ENCODE measurements around the gene UIMC1. TPM values are rescaled to one million over a fixed set of nuclear protein-coding genes. Genes with fewer than 3 reads are reported as not detected.

The UIMC1 gene
- total RNA-seq, 1 experiment from 2014 or later: 53.0 TPM

- H3K4me1 ChIP-seq (ENCODE audit: insufficient read depth, low read length): no peaks in the 10 kb centered on the region; the same call in 1 of the 2 replicates
- no peak overlapping the region for H3K27ac ChIP-seq (ENCODE audit: insufficient read length, low read depth, low read length)
- H3K9me3 ChIP-seq (ENCODE audit: control insufficient read depth, low read depth, low read length): no peaks in the 10 kb centered on the region
- H2BK120ac ChIP-seq (ENCODE audit: low read depth, low read length, poor library complexity, severe bottlenecking): no peak overlapping the region
- no peak overlapping the region for H2AFZ ChIP-seq (ENCODE audit: low read length)
- H3K23ac ChIP-seq (ENCODE audit: insufficient read length, low read depth, low read length): no peak overlapping the region
- no peak overlapping the region for H3K4ac ChIP-seq (ENCODE audit: low read depth, low read length)
- H2AK5ac ChIP-seq (ENCODE audit: insufficient read length, low read length): no peak overlapping the region
- H3K9ac ChIP-seq (ENCODE audit: extremely low read depth, insufficient read length, low read length): no peak overlapping the region
- peaks cover 4% of the 10 kb centered on the region for H3K27me3 Mint-ChIP-seq (ENCODE audit: low read depth)
- H3K79me2 ChIP-seq (ENCODE audit: insufficient read depth, low read length): no peaks in the 10 kb centered on the region
- no peak for DNase-seq
- no peaks in the 10 kb centered on the region for H3K27me3 ChIP-seq (ENCODE audit: insufficient read depth, low read length)
- H4K91ac ChIP-seq (ENCODE audit: insufficient read length, low read depth, low read length): no peak overlapping the region
- H4K8ac ChIP-seq (replicated peaks; ENCODE audit: insufficient read length, low read depth, low read length): no peak overlapping the region
- no peak for TF ChIP-seq CTCF (conservative IDR thresholded peaks at IDR 0.05)
- H3K18ac ChIP-seq (ENCODE audit: insufficient read length, low read depth, low read length): no peak overlapping the region
- peak overlapping the region in 2 of 3 experiments; percentile 28 to 56; a peak in 3 of 7 replicates for H3K27ac Mint-ChIP-seq
- H3K36me3 Mint-ChIP-seq (ENCODE audit: insufficient read depth in 1 of 3, low read depth in 3 of 3): peaks cover 17 to 38% (median 19%) of the 10 kb centered on the region in 3 experiments; a peak in 6 of 7 replicates
- no peak overlapping the region for H3K4me3 Mint-ChIP-seq
- no peak overlapping the region for H2BK15ac ChIP-seq (ENCODE audit: low read depth, low read length)
- no peak overlapping the region for H4K5ac ChIP-seq (ENCODE audit: insufficient read length, low read depth, low read length)
- H4K20me1 ChIP-seq (ENCODE audit: control insufficient read depth, insufficient read depth, insufficient read length): no peaks in the 10 kb centered on the region
- no peak overlapping the region for H3K4me2 ChIP-seq (ENCODE audit: insufficient read depth, insufficient read length, low read length)
- H2BK12ac ChIP-seq (ENCODE audit: insufficient read length, low read depth, low read length): no peak overlapping the region
- H3K14ac ChIP-seq (ENCODE audit: insufficient read depth, low read length): no peak overlapping the region
- no CpG with 5 or more reads among the region's 7 CpGs for WGBS (ENCODE audit: extremely low coverage, insufficient read length, low lambda C conversion rate)
- no peaks in the 10 kb centered on the region for H3K79me1 ChIP-seq (ENCODE audit: insufficient read depth, low read depth, low read length, poor library complexity, severe bottlenecking)
- H2BK5ac ChIP-seq (ENCODE audit: insufficient read length, low read length): no peak overlapping the region
- H2BK20ac ChIP-seq (ENCODE audit: low read depth, low read length, poor library complexity, severe bottlenecking): no peak overlapping the region
- no peaks in the 10 kb centered on the region for H3K23me2 ChIP-seq (ENCODE audit: insufficient read length, low read depth, low read length, poor library complexity, severe bottlenecking)
- no peak overlapping the region for H3K56ac ChIP-seq (ENCODE audit: insufficient read length, low read depth, low read length)
- no peak overlapping the region for H3T11ph ChIP-seq (ENCODE audit: low read length)
- no peaks in the 10 kb centered on the region for H3K9me3 Mint-ChIP-seq
- peaks cover 24 to 27% of the 10 kb centered on the region in 2 experiments for H3K4me1 Mint-ChIP-seq
These were observed 105.8 kb downstream of the UIMC1 start for GRCh38 chr5:176900780-176901204.

Measured in H9 (cell line).